ENCODE data around the gene ATP8B4. TPM values are rescaled to one million over a fixed set of nuclear protein-coding genes. Genes with fewer than 3 reads are reported as not detected.
A peak's percentile ranks its signal among the peaks of the same experiment; 100 is the strongest.

Gene ATP8B4
- total RNA-seq, 4 donors from 2014 or later: 2.7 to 6.3 (median 3.7) TPM

DNA sequence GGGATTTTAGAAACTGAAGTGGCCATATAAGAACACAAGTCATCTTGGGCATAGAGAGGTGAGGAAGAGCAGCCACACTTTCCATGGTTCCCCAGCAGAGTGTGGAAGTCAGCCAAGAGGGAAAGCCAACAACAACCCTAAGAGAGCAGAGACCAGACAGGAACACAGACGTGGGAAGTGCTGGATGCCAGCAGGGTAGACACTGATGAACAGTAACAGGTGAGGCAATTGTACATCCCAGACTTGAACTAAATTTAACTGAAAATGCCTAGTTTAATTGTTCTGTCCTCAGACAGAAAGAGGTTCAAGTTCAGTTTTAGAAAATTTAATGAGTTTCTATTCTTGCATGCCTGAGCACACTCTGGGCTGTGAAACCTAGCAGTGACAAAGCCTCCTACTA is 212.1 kb downstream of the ATP8B4 start:
- 17% methylated on average over 1 of the region's 1 CpG for WGBS
- no peaks in the 10 kb centered on the region for H3K36me3 ChIP-seq
- no peak for DNase-seq (ENCODE audit: extremely low spot score)
- no peak overlapping the region for H3K27ac ChIP-seq (replicated peaks in 1 of 4)
- H3K9me3 ChIP-seq: peaks cover 0 to 13% (median 8%) of the 10 kb centered on the region in 4 donors
- intact Hi-C loops (cut with DNase I): loop anchor here (10.0 kb wide), 4 partner anchors 98 to 482 kb away; partner anchors contain the start of gene FGF7
- peaks cover 3 to 31% (median 23%) of the 10 kb centered on the region in 4 donors for H3K4me1 ChIP-seq
- H3K27me3 ChIP-seq: no peaks in the 10 kb centered on the region
- H3K4me3 ChIP-seq: no peak overlapping the region
- TF ChIP-seq, protein P1, sequence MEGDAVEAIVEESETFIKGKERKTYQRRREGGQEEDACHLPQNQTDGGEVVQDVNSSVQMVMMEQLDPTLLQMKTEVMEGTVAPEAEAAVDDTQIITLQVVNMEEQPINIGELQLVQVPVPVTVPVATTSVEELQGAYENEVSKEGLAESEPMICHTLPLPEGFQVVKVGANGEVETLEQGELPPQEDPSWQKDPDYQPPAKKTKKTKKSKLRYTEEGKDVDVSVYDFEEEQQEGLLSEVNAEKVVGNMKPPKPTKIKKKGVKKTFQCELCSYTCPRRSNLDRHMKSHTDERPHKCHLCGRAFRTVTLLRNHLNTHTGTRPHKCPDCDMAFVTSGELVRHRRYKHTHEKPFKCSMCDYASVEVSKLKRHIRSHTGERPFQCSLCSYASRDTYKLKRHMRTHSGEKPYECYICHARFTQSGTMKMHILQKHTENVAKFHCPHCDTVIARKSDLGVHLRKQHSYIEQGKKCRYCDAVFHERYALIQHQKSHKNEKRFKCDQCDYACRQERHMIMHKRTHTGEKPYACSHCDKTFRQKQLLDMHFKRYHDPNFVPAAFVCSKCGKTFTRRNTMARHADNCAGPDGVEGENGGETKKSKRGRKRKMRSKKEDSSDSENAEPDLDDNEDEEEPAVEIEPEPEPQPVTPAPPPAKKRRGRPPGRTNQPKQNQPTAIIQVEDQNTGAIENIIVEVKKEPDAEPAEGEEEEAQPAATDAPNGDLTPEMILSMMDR (IDR thresholded peaks at IDR 0.05): no peak
- TF ChIP-seq EP300 (IDR thresholded peaks at IDR 0.05) (no peak), POLR2A (IDR thresholded peaks at IDR 0.05; ENCODE audit: low read depth) (no peak), POLR2AphosphoS5 (IDR thresholded peaks at IDR 0.05) (no peak)

DNA sequence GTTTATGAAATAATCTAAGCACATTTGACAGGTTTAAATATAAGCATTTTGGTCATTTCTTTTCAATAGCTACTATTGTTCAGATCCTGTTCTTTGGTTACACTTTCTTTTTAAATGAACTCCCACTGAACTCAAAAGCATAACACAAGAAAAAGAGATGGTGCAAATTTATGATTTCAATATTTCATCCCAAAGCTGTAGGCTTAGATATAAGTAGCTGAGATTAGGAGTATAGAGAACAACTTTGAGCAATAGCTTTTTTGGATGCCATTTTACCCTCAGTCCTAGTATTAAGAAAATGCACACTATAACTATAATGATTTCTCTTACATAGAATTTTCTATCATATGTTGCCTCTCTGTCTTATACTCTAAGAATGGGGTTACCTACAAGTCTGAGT is 213.8 kb downstream of the ATP8B4 start:
- TF ChIP-seq POLR2A (IDR thresholded peaks at IDR 0.05; ENCODE audit: low read depth) (no peak), POLR2AphosphoS5 (IDR thresholded peaks at IDR 0.05) (no peak), EP300 (IDR thresholded peaks at IDR 0.05) (no peak)
- TF ChIP-seq, protein P1 (IDR thresholded peaks at IDR 0.05): no peak
- peaks cover 0 to 5% (median 1%) of the 10 kb centered on the region in 4 donors for H3K9me3 ChIP-seq
- H3K27ac ChIP-seq (replicated peaks in 1 of 4): no peak overlapping the region
- intact Hi-C loops (cut with DNase I): loop anchor here (10.0 kb wide), 4 partner anchors 100 to 480 kb away; partner anchors contain the start of gene FGF7
- no peak overlapping the region for H3K4me3 ChIP-seq
- H3K36me3 ChIP-seq: no peaks in the 10 kb centered on the region
- no peak for DNase-seq (ENCODE audit: extremely low spot score)
- H3K4me1 ChIP-seq: peaks cover 13 to 48% (median 40%) of the 10 kb centered on the region in 4 donors
- no peaks in the 10 kb centered on the region for H3K27me3 ChIP-seq

DNA sequence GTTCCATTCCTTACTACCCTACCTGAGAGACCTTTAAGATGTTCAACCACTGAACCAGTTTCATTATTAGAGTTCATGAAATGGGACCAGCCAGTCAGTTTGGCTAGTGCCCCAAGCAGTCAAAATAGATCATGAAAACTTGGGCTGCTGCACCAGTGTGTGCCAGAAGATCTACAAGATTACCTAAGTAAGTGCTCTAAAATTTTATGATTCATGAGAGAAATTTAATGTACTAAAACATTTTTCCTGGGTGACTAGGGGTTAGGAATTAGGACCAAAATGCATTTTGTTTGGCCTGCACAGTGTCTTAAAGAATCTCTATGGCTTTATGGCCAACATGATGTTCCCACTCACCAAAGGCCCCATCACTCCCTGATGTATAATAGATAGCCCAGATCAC is 214.7 kb downstream of the ATP8B4 start:
- DNase-seq (ENCODE audit: extremely low spot score): no peak
- peaks cover 17 to 57% (median 46%) of the 10 kb centered on the region in 4 donors for H3K4me1 ChIP-seq
- no peaks in the 10 kb centered on the region for H3K27me3 ChIP-seq
- H3K9me3 ChIP-seq: no peaks in the 10 kb centered on the region
- no peak overlapping the region for H3K4me3 ChIP-seq
- TF ChIP-seq POLR2AphosphoS5 (IDR thresholded peaks at IDR 0.05): no peak
- TF ChIP-seq, protein P1 (IDR thresholded peaks at IDR 0.05): no peak
- H3K27ac ChIP-seq (replicated peaks in 1 of 4): peak overlapping the region in 1 of 4 donors; percentile 78
- no peaks in the 10 kb centered on the region for H3K36me3 ChIP-seq
- intact Hi-C loops (cut with DNase I): loop anchor here (10.0 kb wide), 4 partner anchors 101 to 479 kb away; partner anchors contain the start of gene FGF7

DNA sequence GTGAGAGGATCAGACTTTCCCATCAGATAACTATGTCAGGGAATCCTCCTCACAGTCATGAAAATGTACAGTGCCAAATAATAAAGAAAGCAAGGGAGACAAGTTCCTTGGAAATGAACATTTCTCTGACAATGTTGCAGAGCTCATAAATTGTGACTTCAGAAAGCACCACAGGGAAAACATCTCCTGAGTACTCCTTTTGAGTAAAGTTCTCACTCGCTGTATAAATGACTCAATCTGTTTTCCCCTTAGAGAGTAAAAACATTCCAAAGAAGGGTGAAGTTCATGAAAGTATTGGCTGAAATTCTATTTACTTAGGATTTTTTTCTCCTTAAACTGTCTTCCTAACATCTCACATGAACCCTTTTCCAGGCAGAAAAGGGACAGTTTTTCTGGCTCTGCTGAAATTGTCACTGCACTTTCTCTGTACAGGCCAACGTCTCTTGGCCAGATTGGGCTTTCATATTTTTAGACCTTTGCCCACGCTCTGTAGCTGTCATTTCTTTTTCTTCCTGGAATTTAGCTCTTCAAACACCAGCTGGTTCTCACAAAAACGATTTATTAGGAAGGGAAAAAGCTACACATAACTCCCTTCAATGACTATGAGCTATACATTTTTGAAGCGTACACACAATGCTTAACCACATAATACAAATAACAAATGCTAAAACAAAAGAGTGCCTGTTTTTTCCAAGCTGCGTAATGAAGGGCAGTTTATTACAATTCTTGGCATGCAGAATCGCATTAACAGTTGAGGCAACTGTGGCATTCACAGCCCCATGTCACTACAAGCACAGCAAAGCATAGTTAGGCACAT is 216.1 kb downstream of the ATP8B4 start:
- H3K27ac ChIP-seq (replicated peaks in 1 of 4): peak overlapping the region; percentile 67 to 78 (median 70)
- no peaks in the 10 kb centered on the region for H3K36me3 ChIP-seq
- peaks cover 17 to 58% (median 49%) of the 10 kb centered on the region in 4 donors for H3K4me1 ChIP-seq
- no peaks in the 10 kb centered on the region for H3K27me3 ChIP-seq
- H3K4me3 ChIP-seq: peak overlapping the region in 3 of 4 donors; percentile 0 to 21 (median 0)
- WGBS: 26% methylated on average over 7 of the region's 7 CpGs
- DNase-seq (ENCODE audit: extremely low spot score): no peak
- intact Hi-C loops (cut with DNase I): loop anchor here (10.0 kb wide), 4 partner anchors 102 to 478 kb away; partner anchors contain the start of gene FGF7
- H3K9me3 ChIP-seq: no peaks in the 10 kb centered on the region
- no peak for TF ChIP-seq EP300 (IDR thresholded peaks at IDR 0.05)
- peak in 1 of 2 donors; percentile 6 for TF ChIP-seq POLR2AphosphoS5 (IDR thresholded peaks at IDR 0.05)

DNA sequence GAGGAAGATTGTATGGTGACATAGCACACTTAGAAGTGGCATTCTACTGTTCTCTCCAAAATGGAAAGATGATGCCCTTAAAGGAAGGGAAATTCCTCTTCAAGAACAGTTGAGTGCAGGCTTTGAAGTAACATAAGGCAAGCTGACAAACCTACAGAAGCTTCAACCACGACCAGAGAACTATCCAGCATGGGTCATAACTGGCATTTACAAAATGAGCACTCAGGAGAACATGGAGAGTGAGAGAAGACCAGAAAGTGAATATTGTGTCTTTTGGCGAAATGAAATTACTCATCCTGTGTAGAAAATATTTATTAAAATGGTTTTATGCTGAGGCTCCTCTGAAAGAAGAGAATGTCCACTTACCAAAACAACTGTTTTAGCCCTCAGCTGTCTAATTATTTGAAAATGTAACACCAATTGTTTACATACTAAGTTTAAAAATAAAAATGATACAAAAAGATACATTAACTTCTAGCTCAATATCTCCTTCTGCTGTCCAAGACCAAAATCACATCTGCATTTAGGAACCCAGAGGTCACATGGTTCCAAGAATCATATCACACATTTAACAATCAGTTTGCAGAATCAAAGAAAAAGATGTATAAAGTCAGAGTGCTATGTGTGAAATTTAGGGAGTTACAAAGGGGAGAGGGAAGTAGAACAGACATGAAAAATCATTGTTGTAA is 216.9 kb downstream of the ATP8B4 start:
- H3K9me3 ChIP-seq: no peaks in the 10 kb centered on the region
- DNase-seq (ENCODE audit: extremely low spot score): no peak
- H3K36me3 ChIP-seq: no peaks in the 10 kb centered on the region
- H3K27me3 ChIP-seq: no peaks in the 10 kb centered on the region
- intact Hi-C loops (cut with DNase I): loop anchor here (10.0 kb wide), 4 partner anchors 103 to 477 kb away; partner anchors contain the start of gene FGF7
- WGBS: 37% methylated on average over 2 of the region's 2 CpGs
- peak overlapping the region; percentile 67 to 78 (median 70) for H3K27ac ChIP-seq (replicated peaks in 1 of 4)
- peak overlapping the region in 3 of 4 donors; percentile 0 to 17 (median 0) for H3K4me3 ChIP-seq
- peaks cover 17 to 58% (median 49%) of the 10 kb centered on the region in 4 donors for H3K4me1 ChIP-seq
- TF ChIP-seq, protein P1 (IDR thresholded peaks at IDR 0.05): peak in 1 of 3 experiments; percentile 29
- no peak for TF ChIP-seq EP300 (IDR thresholded peaks at IDR 0.05)

All from esophagus muscularis mucosa (tissue), 4 donors.